Suprapubic skin (tissue), 4 donors: ENCODE results near the gene NSFL1C.

Experiments used
- EP300 ChIP-seq: sonication (generic); formaldehyde crosslinking; IDR thresholded peaks from one replicate; pipeline ENCODE4 v1.6.1; 2017; ENCODE audit warnings: antibody characterized with exemption
- POLR2A ChIP-seq, 2 donors: fragments of 450-650 bp; IDR thresholded peaks; one replicate each; pipeline ENCODE4 v1.6.1; 2017; ENCODE audit warnings: antibody characterized with exemption in 2 of 2, mild to moderate bottlenecking in 2 of 2, moderate library complexity in 2 of 2
- POLR2AphosphoS5 ChIP-seq, 3 donors: sonication (generic); formaldehyde crosslinking; IDR thresholded peaks; one replicate each; pipeline ENCODE4 v1.6.1; 2017; ENCODE audit warnings: antibody characterized with exemption in 3 of 3
- TF ChIP-seq, protein P1 (sequence below), 2 donors: fragments of 200-600 bp in 1 of 2; fragments of 450-650 bp in 1 of 2; sonication (generic) in 1 of 2; IDR thresholded peaks; one replicate each; pipeline ENCODE4 v1.5.1; 2016 to 2019; ENCODE audit warnings: antibody characterized with exemption in 2 of 2, mild to moderate bottlenecking in 1 of 2, moderate library complexity in 1 of 2

- TF ChIP-seq, protein P1, sequence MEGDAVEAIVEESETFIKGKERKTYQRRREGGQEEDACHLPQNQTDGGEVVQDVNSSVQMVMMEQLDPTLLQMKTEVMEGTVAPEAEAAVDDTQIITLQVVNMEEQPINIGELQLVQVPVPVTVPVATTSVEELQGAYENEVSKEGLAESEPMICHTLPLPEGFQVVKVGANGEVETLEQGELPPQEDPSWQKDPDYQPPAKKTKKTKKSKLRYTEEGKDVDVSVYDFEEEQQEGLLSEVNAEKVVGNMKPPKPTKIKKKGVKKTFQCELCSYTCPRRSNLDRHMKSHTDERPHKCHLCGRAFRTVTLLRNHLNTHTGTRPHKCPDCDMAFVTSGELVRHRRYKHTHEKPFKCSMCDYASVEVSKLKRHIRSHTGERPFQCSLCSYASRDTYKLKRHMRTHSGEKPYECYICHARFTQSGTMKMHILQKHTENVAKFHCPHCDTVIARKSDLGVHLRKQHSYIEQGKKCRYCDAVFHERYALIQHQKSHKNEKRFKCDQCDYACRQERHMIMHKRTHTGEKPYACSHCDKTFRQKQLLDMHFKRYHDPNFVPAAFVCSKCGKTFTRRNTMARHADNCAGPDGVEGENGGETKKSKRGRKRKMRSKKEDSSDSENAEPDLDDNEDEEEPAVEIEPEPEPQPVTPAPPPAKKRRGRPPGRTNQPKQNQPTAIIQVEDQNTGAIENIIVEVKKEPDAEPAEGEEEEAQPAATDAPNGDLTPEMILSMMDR (IDR thresholded peaks at IDR 0.05) = no peak
- no peak for TF ChIP-seq POLR2A (IDR thresholded peaks at IDR 0.05)
- TF ChIP-seq EP300 = no peak
- no peak for TF ChIP-seq POLR2AphosphoS5 (IDR thresholded peaks at IDR 0.05)
These were observed 33.8 kb upstream of the NSFL1C start for GRCh38 chr20:1500496-1500895.
